ENCODE results near the gene SLC7A7.

- TF ChIP-seq, protein P1, sequence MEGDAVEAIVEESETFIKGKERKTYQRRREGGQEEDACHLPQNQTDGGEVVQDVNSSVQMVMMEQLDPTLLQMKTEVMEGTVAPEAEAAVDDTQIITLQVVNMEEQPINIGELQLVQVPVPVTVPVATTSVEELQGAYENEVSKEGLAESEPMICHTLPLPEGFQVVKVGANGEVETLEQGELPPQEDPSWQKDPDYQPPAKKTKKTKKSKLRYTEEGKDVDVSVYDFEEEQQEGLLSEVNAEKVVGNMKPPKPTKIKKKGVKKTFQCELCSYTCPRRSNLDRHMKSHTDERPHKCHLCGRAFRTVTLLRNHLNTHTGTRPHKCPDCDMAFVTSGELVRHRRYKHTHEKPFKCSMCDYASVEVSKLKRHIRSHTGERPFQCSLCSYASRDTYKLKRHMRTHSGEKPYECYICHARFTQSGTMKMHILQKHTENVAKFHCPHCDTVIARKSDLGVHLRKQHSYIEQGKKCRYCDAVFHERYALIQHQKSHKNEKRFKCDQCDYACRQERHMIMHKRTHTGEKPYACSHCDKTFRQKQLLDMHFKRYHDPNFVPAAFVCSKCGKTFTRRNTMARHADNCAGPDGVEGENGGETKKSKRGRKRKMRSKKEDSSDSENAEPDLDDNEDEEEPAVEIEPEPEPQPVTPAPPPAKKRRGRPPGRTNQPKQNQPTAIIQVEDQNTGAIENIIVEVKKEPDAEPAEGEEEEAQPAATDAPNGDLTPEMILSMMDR (conservative IDR thresholded peaks at IDR 0.05): no peak
- no peak for TF ChIP-seq EZH2 (IDR thresholded peaks at IDR 0.05; ENCODE audit: low read depth)
These were observed 49.7 kb upstream of the SLC7A7 start for GRCh38 chr14:22864979-22865378.

All from PC-9 (cell line).